ENCODE results near the gene SEC14L1.

- no peak for TF ChIP-seq EZH2phosphoT487 (IDR thresholded peaks at IDR 0.05; ENCODE audit: low read depth, severe bottlenecking, unreplicated experiment)
- no peak for TF ChIP-seq CTCF (IDR thresholded peaks at IDR 0.05; ENCODE audit: poor library complexity)
Observed at GRCh38 chr17:77233127-77233526, 92.4 kb downstream of the SEC14L1 start.

Measured in hepatocyte (in vitro differentiated cells).